DMS 273 treated with DMSO at 0.1 percent for 48 hours (cell line): ENCODE data around the gene PHLDA2.

ENCODE experiments used
- DNase-seq: peaks from one replicate; lab custom pipeline; 2025; lab: John Stamatoyannopoulos, UW

PHLDA2 gene

GRCh38 chr11:2929950-2930703 is 907 bp upstream of the PHLDA2 start:
- DNase-seq, result no peak

GRCh38 chr11:2929531-2929949 is 320 bp upstream of the PHLDA2 start:
- DNase-seq, result no peak

GRCh38 chr11:2927851-2928604 is 1.2 kb downstream of the PHLDA2 start:
- DNase-seq, result no peak

GRCh38 chr11:2927121-2927800 is 2.0 kb downstream of the PHLDA2 start:
- DNase-seq, result no peak

GRCh38 chr11:2926611-2927051 is 2.6 kb downstream of the PHLDA2 start:
- DNase-seq, result no peak

- no peak for DNase-seq
Observed at GRCh38 chr11:2924821-2925675, 4.2 kb downstream of the PHLDA2 start.

GRCh38 chr11:2924381-2924780 is 4.8 kb downstream of the PHLDA2 start:
- no peak for DNase-seq

GRCh38 chr11:2923446-2924375 is 5.5 kb downstream of the PHLDA2 start:
- DNase-seq, result no peak

GRCh38 chr11:2922655-2923054 is 6.6 kb downstream of the PHLDA2 start:
- DNase-seq, result no peak

GRCh38 chr11:2921742-2922493 is 7.3 kb downstream of the PHLDA2 start:
- DNase-seq, result no peak

GRCh38 chr11:2921261-2921660 is 8.0 kb downstream of the PHLDA2 start:
- DNase-seq, result no peak

- DNase-seq, result no peak
Observed at GRCh38 chr11:2920343-2920742, 8.9 kb downstream of the PHLDA2 start.

- DNase-seq, result no peak
Observed at GRCh38 chr11:2919837-2920236, 9.4 kb downstream of the PHLDA2 start.

- DNase-seq, result no peak
Observed at GRCh38 chr11:2919188-2919587, 10.0 kb downstream of the PHLDA2 start.

- no peak for DNase-seq
Observed at GRCh38 chr11:2917842-2918490, 11.3 kb downstream of the PHLDA2 start.

- DNase-seq, result no peak
Observed at GRCh38 chr11:2916892-2917645, 12.2 kb downstream of the PHLDA2 start.

- DNase-seq, result no peak
Observed at GRCh38 chr11:2916114-2916891, 12.9 kb downstream of the PHLDA2 start.

GRCh38 chr11:2915473-2915872 is 13.7 kb downstream of the PHLDA2 start:
- no peak for DNase-seq
